Parathyroid adenoma (tissue), 2 donors: Measurements from ENCODE around the gene HOXD10.

Experiments
- H2AFZ ChIP-seq: fragments of 300-600 bp; sonication (generic); one replicate; pipeline ENCODE4 v1.7.0; 2017; ENCODE audit warnings: antibody characterized with exemption, mild to moderate bottlenecking
- H3K27ac ChIP-seq: fragments of 300-600 bp; sonication (generic); one replicate; pipeline ENCODE4 v1.7.0; 2017
- H3K27me3 ChIP-seq: fragments of 300-600 bp; sonication (generic); one replicate; pipeline ENCODE4 v1.7.0; 2017; ENCODE audit warnings: low read length; ENCODE audit not compliant: control insufficient read depth, insufficient read depth
- H3K36me3 ChIP-seq: fragments of 300-600 bp; sonication (generic); one replicate; pipeline ENCODE4 v1.7.0; 2017; ENCODE audit warnings: low read length; ENCODE audit not compliant: control insufficient read depth, insufficient read depth
- H3K4me1 ChIP-seq: fragments of 300-600 bp; sonication (generic); one replicate; pipeline ENCODE4 v1.7.0; 2017; ENCODE audit warnings: control low read depth
- H3K4me2 ChIP-seq: fragments of 300-600 bp; sonication (generic); one replicate; pipeline ENCODE4 v1.7.0; 2017; ENCODE audit warnings: low read length
- H3K4me3 ChIP-seq: fragments of 300-600 bp; sonication (generic); one replicate; pipeline ENCODE4 v1.7.0; 2017; ENCODE audit warnings: low read depth, low read length
- H3K79me2 ChIP-seq: fragments of 300-600 bp; sonication (generic); one replicate; pipeline ENCODE4 v1.7.0; 2017; ENCODE audit warnings: control low read depth
- H3K9ac ChIP-seq: fragments of 300-600 bp; sonication (generic); one replicate; pipeline ENCODE4 v1.7.0; 2017; ENCODE audit warnings: mild to moderate bottlenecking
- H3K9me3 ChIP-seq: fragments of 300-600 bp; sonication (generic); one replicate; pipeline ENCODE4 v1.7.0; 2017; ENCODE audit warnings: low read length; ENCODE audit not compliant: control insufficient read depth
- CTCF ChIP-seq: fragments of 300-600 bp; sonication (generic); IDR thresholded peaks from one replicate; pipeline ENCODE4 v1.7.0; 2017; ENCODE audit warnings: antibody characterized with exemption, mild to moderate bottlenecking
- donor health status: primary hyperparathyroidism.

Gene HOXD10

GRCh38 chr2:176167398-176167797 is 50.8 kb downstream of the HOXD10 start:
- no peak for TF ChIP-seq CTCF
- Histone ChIP-seq H2AFZ (no peak overlapping the region), H3K9me3 (no peaks in the 10 kb centered on the region), H3K27ac (no peak overlapping the region), H3K9ac (no peak overlapping the region), H3K4me1 (no peaks in the 10 kb centered on the region), H3K27me3 (peaks cover 29% of the 10 kb centered on the region), H3K79me2 (no peaks in the 10 kb centered on the region), H3K36me3 (peaks cover 3% of the 10 kb centered on the region), H3K4me3 (no peak overlapping the region), H3K4me2 (no peak overlapping the region)

GRCh38 chr2:176169181-176169580 is 52.6 kb downstream of the HOXD10 start:
- no peak overlapping the region for H3K9ac ChIP-seq
- H2AFZ ChIP-seq = no peak overlapping the region
- no peaks in the 10 kb centered on the region for H3K4me1 ChIP-seq
- no peaks in the 10 kb centered on the region for H3K36me3 ChIP-seq
- peaks cover 26% of the 10 kb centered on the region for H3K27me3 ChIP-seq
- H3K4me2 ChIP-seq = no peak overlapping the region
- H3K79me2 ChIP-seq = no peaks in the 10 kb centered on the region
- TF ChIP-seq CTCF = no peak
- H3K9me3 ChIP-seq = no peaks in the 10 kb centered on the region
- H3K4me3 ChIP-seq = no peak overlapping the region
- no peak overlapping the region for H3K27ac ChIP-seq
